D721Med (cell line): ENCODE data around the gene DES.

ENCODE experiments used
- DNase-seq: peaks from one replicate; pipeline ENCODE4 v3.0.0; 2011; ENCODE audit warnings: low spot score; ENCODE audit not compliant: insufficient read length
- FAIRE-seq: peaks from 2 replicates; lab custom pipeline; 2011; peaks lifted over from hg19 to GRCh38; lab: Jason Lieb, UNC
- TF ChIP-seq, protein P1 (sequence below): IDR thresholded peaks from 2 replicates; pipeline ENCODE4 v1.5.1; 2012; ENCODE audit warnings: mild to moderate bottlenecking, control low read depth; ENCODE audit not compliant: insufficient read depth; ENCODE audit errors: missing control alignments

The DES gene

DNA sequence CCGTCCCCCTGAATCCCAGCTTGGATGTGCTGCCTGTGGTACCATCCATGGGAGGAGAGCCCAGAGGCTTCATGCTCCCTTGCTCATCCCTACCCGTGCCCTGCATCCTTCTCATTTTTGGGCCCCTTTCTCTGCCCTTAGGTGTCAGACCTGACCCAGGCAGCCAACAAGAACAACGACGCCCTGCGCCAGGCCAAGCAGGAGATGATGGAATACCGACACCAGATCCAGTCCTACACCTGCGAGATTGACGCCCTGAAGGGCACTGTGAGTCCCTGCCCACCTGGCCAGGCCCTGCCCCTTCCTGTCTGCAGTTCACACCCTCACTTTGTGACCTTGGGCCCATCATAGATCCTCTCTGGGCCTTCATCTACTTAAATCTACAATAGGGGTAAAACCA, 2.5 kb downstream of the DES start:
- FAIRE-seq (no peak), DNase-seq (no peak)
- TF ChIP-seq, protein P1, sequence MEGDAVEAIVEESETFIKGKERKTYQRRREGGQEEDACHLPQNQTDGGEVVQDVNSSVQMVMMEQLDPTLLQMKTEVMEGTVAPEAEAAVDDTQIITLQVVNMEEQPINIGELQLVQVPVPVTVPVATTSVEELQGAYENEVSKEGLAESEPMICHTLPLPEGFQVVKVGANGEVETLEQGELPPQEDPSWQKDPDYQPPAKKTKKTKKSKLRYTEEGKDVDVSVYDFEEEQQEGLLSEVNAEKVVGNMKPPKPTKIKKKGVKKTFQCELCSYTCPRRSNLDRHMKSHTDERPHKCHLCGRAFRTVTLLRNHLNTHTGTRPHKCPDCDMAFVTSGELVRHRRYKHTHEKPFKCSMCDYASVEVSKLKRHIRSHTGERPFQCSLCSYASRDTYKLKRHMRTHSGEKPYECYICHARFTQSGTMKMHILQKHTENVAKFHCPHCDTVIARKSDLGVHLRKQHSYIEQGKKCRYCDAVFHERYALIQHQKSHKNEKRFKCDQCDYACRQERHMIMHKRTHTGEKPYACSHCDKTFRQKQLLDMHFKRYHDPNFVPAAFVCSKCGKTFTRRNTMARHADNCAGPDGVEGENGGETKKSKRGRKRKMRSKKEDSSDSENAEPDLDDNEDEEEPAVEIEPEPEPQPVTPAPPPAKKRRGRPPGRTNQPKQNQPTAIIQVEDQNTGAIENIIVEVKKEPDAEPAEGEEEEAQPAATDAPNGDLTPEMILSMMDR = no peak

DNA sequence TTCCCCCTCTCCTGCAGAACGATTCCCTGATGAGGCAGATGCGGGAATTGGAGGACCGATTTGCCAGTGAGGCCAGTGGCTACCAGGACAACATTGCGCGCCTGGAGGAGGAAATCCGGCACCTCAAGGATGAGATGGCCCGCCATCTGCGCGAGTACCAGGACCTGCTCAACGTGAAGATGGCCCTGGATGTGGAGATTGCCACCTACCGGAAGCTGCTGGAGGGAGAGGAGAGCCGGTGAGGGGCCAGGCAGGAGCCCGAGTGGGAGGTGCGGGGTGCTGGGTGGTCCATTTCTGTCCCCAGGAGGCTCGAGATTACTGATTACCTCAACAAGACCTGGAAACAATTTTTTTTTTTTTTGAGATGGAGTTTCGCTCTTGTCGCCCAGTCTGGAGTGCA, 3.1 kb downstream of the DES start:
- TF ChIP-seq, protein P1 = no peak
- no peak for FAIRE-seq
- no peak for DNase-seq

DNA sequence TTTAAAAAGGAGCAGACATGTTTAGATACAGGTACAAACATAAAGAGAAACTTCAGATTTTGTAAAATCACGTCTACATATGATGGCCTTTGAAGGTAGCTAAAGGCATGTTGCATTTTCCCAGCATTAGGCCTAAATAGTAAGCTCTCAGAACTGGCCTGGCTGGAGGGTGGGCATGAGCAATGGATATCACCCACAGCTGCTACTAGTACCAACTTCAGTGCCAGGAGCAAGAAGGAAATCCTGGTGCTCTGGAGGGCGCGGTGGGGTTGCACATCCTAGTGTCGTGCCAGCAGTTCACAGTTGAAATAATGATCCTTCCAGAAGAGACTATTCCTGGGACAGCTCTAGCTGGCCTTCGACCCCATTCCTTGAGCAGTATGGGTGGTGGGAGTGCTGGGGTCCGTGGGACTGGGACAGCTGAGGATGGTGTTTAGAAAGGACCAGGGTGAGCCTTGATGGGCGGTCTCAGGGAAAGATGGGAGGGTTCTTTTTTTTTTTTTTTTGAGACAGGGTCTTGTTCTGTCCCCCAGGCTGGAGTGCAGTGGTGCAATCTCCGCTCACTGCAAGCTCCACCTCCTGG, 4.9 kb downstream of the DES start:
- DNase-seq = no peak
- TF ChIP-seq, protein P1 = no peak
- FAIRE-seq = no peak

DNA sequence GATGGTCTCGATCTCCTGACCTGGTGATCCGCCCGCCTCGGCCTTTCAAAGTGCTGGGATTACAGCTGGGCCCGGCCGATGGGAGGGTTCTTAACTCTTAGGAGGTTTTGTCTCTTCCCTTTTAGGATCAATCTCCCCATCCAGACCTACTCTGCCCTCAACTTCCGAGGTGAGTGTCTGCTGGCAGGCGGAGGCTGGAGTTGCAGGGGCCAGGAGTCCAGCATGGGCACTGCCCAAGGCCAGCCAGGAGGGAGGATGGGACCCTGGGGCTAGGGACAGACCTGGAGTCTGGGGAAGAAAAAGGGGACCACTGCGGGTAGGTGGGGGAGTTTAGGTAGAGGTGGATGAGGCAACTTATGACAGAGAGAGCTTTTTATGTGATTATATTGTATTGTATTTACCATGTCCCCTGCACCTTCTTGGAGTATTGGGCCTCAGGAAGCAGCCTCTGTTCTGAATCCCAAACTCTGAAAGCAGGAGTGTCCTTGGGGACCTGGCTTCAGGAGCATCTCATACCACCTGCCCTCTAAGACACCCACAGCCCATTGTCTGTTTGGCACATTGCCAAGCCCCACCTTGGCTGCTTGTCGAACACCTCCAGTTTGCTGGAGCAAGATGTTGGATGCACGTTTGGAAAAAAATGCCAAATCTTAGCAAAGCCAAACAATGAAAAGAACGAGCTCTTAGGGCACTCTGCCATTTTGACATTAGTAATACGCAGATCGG, 5.6 kb downstream of the DES start:
- TF ChIP-seq, protein P1 = no peak
- no peak for DNase-seq
- FAIRE-seq = no peak

DNA sequence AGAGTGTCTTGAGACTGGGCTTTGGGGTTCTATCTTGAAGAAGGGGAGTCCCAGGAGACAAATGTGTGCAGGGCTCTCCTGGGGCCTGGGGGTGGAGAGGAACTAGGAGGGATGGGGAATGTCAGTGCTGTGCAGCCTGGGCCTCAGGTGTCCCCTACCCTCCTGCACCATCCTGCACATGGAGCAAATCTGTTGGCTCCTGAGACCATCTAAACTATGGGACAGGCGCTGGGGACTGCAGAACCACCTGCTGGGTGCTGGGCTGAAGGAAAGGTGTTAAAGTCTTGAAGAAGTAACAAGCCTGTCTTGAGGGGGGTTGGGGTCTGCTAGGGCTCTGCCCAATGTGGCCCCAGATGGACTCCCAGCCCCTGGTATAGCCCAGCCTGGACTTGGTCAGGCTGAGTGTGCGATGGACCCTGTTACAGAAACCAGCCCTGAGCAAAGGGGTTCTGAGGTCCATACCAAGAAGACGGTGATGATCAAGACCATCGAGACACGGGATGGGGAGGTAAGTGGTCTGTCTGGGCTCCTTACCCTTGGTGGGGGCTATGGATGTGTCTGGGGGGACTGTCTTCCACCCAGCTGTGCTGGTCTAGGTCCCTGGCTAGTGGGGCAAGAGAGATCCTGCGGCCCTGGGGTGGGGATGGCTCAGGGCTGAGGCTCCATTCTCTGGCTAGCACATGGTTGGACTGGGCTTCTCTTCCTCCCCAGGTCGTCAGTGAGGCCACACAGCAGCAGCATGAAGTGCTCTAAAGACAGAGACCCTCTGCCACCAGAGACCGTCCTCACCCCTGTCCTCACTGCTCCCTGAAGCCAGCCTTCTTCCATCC, 7.3 kb downstream of the DES start:
- DNase-seq (no peak), FAIRE-seq (no peak)
- TF ChIP-seq, protein P1 = no peak

DNA sequence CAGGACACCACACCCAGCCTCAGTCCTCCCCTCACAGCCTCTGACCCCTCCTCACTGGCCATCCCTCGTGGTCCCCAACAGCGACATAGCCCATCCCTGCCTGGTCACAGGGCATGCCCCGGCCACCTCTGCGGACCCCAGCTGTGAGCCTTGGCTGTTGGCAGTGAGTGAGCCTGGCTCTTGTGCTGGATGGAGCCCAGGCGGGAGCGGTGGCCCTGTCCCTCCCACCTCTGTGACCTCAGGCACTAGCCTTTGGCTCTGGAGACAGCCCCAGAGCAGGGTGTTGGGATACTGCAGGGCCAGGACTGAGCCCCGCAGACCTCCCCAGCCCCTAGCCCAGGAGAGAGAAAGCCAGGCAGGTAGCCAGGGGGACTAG, 7.9 kb downstream of the DES start:
- TF ChIP-seq, protein P1 = no peak
- no peak for FAIRE-seq

More for the DNA sequence above, 7.9 kb downstream of the DES start:
- DNase-seq = no peak
